Measurements from ENCODE around the gene SHC3.

The SHC3 gene

GRCh38 chr9:89139455-89139854 lies 39.2 kb downstream of the SHC3 start:
- Histone ChIP-seq H3K36me3 (ENCODE audit: low read depth) (no peaks in the 10 kb centered on the region), H3K4me1 (ENCODE audit: insufficient read depth, poor library complexity, severe bottlenecking) (peaks cover 24% of the 10 kb centered on the region), H3K4me3 (ENCODE audit: severe bottlenecking) (no peak overlapping the region), H3K27ac (ENCODE audit: poor library complexity, severe bottlenecking) (peak overlapping the region; percentile 80), H3K9me3 (ENCODE audit: severe bottlenecking) (no peaks in the 10 kb centered on the region), H3K27me3 (ENCODE audit: insufficient read depth, poor library complexity, severe bottlenecking) (no peaks in the 10 kb centered on the region)
- ATAC-seq (ENCODE audit: low read depth) (no peak), DNase-seq (ENCODE audit: low spot score) (no peak)
- TF ChIP-seq, protein P1, sequence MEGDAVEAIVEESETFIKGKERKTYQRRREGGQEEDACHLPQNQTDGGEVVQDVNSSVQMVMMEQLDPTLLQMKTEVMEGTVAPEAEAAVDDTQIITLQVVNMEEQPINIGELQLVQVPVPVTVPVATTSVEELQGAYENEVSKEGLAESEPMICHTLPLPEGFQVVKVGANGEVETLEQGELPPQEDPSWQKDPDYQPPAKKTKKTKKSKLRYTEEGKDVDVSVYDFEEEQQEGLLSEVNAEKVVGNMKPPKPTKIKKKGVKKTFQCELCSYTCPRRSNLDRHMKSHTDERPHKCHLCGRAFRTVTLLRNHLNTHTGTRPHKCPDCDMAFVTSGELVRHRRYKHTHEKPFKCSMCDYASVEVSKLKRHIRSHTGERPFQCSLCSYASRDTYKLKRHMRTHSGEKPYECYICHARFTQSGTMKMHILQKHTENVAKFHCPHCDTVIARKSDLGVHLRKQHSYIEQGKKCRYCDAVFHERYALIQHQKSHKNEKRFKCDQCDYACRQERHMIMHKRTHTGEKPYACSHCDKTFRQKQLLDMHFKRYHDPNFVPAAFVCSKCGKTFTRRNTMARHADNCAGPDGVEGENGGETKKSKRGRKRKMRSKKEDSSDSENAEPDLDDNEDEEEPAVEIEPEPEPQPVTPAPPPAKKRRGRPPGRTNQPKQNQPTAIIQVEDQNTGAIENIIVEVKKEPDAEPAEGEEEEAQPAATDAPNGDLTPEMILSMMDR (IDR thresholded peaks at IDR 0.05; ENCODE audit: poor library complexity, severe bottlenecking), result no peak

GRCh38 chr9:89138463-89139390 lies 39.9 kb downstream of the SHC3 start:
- Histone ChIP-seq H3K27ac (ENCODE audit: poor library complexity, severe bottlenecking) (peak overlapping the region; percentile 80), H3K4me1 (ENCODE audit: insufficient read depth, poor library complexity, severe bottlenecking) (peaks cover 24% of the 10 kb centered on the region), H3K4me3 (ENCODE audit: severe bottlenecking) (no peak overlapping the region), H3K36me3 (ENCODE audit: low read depth) (no peaks in the 10 kb centered on the region), H3K9me3 (ENCODE audit: severe bottlenecking) (no peaks in the 10 kb centered on the region), H3K27me3 (ENCODE audit: insufficient read depth, poor library complexity, severe bottlenecking) (no peaks in the 10 kb centered on the region)
- ATAC-seq (ENCODE audit: low read depth), result peak; percentile 78
- no peak for DNase-seq (ENCODE audit: low spot score)
- TF ChIP-seq, protein P1 (IDR thresholded peaks at IDR 0.05; ENCODE audit: poor library complexity, severe bottlenecking), result no peak

- no peaks in the 10 kb centered on the region for H3K27me3 ChIP-seq (ENCODE audit: insufficient read depth, poor library complexity, severe bottlenecking)
- no peaks in the 10 kb centered on the region for H3K36me3 ChIP-seq (ENCODE audit: low read depth)
- ATAC-seq (ENCODE audit: low read depth) (peak; percentile 90), DNase-seq (ENCODE audit: low spot score) (no peak)
- no peaks in the 10 kb centered on the region for H3K9me3 ChIP-seq (ENCODE audit: severe bottlenecking)
- TF ChIP-seq, protein P1 (IDR thresholded peaks at IDR 0.05; ENCODE audit: poor library complexity, severe bottlenecking), result no peak
- H3K4me1 ChIP-seq (ENCODE audit: insufficient read depth, poor library complexity, severe bottlenecking), result peaks cover 24% of the 10 kb centered on the region
- peak overlapping the region; percentile 80 for H3K27ac ChIP-seq (ENCODE audit: poor library complexity, severe bottlenecking)
- no peak overlapping the region for H3K4me3 ChIP-seq (ENCODE audit: severe bottlenecking)
Measured at GRCh38 chr9:89137542-89138462, 40.8 kb downstream of the SHC3 start.

DNA sequence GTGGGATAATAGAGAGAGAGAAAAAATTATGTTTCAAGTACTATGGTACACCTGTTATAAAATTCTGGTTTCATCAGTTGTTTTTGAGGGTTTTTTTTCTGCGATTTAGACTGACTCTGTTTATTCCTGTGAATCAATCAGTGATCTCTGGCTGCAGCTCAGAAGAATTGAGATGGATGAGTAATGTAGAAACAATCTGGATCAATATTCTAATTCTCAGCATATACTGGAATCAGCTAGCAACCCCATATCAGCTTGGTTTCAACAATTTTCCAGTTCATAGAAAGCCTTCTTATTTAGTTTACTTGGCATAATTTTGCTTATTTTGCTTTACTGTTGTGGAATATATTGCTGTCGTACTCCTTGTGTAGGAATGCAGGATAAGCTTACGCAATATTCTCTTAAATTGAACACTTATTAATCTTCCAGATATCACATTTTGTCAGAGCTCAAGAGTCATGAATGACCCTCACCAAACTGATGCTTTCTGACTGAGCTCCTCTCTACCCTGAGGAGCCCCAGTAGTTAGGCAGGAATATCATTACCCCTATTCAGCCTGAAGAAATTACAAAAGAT lies 42.9 kb downstream of the SHC3 start:
- Histone ChIP-seq H3K4me1 (ENCODE audit: insufficient read depth, poor library complexity, severe bottlenecking) (peaks cover 24% of the 10 kb centered on the region), H3K27me3 (ENCODE audit: insufficient read depth, poor library complexity, severe bottlenecking) (no peaks in the 10 kb centered on the region), H3K36me3 (ENCODE audit: low read depth) (no peaks in the 10 kb centered on the region), H3K4me3 (ENCODE audit: severe bottlenecking) (no peak overlapping the region), H3K9me3 (ENCODE audit: severe bottlenecking) (no peaks in the 10 kb centered on the region), H3K27ac (ENCODE audit: poor library complexity, severe bottlenecking) (no peak overlapping the region)
- TF ChIP-seq, protein P1 (IDR thresholded peaks at IDR 0.05; ENCODE audit: poor library complexity, severe bottlenecking), result no peak
- no peak for ATAC-seq (ENCODE audit: low read depth)
- DNase-seq (ENCODE audit: low spot score), result no peak

All from RWPE2 (cell line).